Right kidney (tissue), 1 donor: ENCODE data around the gene AGAP5.
"Not testable (repeated sequence)": the region's sequence is repeated elsewhere in the genome, so short reads cannot be mapped to it uniquely, and the experiment has no call there.

Experiments used
- DNase-seq: peaks from one replicate; pipeline ENCODE4 v3.0.0-alpha.2; 2016

Gene AGAP5

DNA sequence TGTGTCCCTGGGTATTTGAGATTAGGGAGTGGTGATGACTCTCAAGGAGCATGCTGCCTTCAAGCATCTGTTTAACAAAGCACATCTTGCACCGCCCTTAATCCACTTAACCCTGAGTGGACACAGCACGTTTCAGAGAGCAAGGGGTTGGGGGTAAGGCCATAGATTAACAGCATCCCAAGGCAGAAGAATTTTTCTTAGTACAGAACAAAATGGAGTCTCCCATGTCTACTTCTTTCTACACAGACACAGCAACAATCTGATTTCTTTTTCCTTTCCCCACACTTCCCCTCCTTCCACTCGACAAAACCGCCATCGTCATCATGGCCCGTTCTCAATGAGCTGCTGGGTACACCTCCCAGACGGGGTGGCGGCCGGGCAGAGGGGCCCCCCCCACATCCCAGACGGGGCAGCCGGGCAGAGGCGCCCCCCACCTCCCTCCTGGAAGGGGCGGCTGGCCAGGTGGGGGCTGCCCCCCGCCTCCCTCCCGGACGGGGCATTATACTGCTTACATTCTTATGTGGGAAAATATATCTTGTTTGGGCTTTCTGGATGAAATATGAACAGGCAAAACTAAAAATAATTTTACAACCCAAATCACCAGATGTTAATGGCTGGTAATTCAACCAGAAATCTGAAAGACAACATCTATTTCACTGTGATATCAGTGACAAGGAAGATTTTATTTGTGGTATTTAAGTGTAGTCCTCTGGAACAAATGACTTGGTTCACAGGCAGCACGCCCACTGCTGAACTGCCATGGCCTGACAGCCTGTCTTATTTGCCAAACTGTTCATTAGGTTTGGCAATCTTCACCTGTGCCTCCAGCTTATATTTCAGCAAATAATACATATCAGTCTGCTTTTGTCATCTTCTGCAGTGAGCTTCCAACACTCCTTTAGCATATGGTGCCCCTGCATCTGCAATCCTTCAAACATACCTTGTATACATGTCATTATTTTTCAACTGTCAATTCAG is 17.6 kb upstream of the AGAP5 start:
- DNase-seq, result not testable (repeated sequence)

DNA sequence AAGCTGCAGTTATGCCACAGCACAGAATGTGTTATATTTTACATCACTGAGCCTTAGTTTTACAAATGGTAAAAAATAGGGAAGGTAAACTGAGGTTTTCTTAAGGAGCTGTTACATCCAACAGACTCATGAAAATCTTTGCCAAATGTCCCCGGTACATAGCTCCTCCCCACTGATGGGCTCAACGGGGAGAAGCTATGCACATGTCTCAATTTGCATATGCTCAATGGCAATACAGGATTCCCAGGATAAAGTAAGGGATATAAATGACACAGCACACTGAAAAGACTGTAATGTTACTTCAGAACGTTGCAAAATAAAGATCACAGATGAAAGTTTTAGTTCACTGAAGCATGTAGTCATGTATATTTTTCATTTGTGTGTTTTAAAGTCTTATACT is 16.6 kb upstream of the AGAP5 start:
- DNase-seq, result not testable (repeated sequence)

GRCh38 chr10:73713912-73714311 is 16.0 kb upstream of the AGAP5 start:
- not testable (repeated sequence) for DNase-seq

- DNase-seq, result not testable (repeated sequence)
These were observed 13.8 kb upstream of the AGAP5 start for GRCh38 chr10:73711683-73712082.

- DNase-seq, result not testable (repeated sequence)
These were observed 10.2 kb upstream of the AGAP5 start for GRCh38 chr10:73708122-73708521.

DNA sequence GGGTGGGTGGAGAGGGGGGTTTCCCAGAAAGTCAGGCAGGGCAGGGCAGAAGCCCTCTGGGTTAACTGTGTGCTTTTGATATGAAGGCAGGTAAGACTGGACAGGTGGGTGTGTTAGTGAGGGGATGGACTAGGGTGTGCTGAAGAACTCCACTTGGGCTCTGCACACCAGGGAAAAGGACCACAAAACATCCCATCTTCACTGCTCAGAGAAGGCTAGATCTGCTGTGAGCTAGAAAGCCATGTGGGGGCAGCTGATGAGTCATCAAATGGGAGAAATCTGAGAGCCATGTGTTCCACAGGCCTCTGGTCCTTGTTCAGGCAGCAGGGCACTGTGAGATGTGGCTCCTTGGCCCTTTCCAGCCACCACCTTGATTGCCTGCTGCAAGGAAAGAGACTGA is 9.7 kb upstream of the AGAP5 start:
- not testable (repeated sequence) for DNase-seq

GRCh38 chr10:73706488-73706887 is 8.6 kb upstream of the AGAP5 start:
- DNase-seq, result not testable (repeated sequence)

GRCh38 chr10:73705506-73706072 is 7.7 kb upstream of the AGAP5 start:
- not testable (repeated sequence) for DNase-seq

DNA sequence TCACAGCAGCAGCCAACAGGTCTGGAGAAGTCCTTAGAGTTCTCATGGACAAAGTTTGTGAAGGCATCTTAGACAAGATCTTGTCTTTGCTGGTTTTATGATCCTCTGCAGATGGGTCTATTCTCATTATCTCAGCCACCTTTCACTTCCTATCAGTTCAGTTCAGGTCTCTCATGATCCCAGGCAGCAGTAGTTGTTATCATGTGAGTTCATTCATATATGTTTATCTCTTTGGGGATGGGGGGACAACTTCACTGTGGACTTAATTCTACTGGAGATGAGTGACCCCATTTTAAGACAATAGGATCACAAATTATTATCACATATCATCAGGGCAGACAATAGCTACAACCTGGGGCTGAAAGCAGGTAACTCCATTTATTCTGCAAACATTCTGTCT is 6.0 kb upstream of the AGAP5 start:
- not testable (repeated sequence) for DNase-seq

- not testable (repeated sequence) for DNase-seq
These were observed 910 bp upstream of the AGAP5 start for GRCh38 chr10:73698819-73699218.

GRCh38 chr10:73695302-73695701 is 2.6 kb downstream of the AGAP5 start:
- not testable (repeated sequence) for DNase-seq

DNA sequence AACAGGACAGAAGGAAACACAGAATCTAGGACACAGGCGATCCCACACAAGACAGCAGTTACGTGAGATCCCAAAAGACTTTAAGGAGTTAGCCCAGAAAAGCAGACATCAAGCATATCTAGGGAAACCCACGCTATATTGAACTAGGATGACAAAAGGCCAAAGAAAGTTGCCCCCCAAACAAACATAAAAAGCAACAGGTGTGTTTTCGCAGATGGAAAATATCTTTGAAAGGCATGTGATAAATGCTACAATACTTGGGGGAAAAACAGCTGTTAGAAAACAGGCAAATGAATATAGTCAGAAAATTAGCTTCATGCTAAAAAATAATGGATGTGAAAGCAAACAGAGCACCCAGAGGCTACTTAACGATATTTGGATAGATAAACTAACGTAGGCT is 7.2 kb downstream of the AGAP5 start:
- not testable (repeated sequence) for DNase-seq

GRCh38 chr10:73689596-73689995 is 8.3 kb downstream of the AGAP5 start:
- DNase-seq, result not testable (repeated sequence)

DNA sequence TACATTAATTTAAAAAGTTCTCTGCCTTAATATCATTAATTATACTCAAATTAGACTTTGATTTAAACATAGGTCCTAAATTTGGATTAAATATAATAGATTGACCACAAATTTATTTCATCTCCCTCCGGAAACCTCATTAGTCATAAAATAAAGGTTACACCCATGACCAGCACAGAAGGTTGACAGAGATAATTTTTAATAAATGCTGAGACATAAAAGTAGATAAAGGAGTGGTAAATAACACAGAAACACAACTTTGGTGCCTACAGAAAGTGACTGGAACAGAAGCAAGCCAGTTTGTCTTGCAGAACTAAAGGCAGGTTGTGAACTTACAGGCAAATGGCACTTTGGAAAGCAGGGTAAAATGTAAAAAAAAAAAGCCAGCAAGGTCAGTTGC is 10.3 kb downstream of the AGAP5 start:
- not testable (repeated sequence) for DNase-seq

DNA sequence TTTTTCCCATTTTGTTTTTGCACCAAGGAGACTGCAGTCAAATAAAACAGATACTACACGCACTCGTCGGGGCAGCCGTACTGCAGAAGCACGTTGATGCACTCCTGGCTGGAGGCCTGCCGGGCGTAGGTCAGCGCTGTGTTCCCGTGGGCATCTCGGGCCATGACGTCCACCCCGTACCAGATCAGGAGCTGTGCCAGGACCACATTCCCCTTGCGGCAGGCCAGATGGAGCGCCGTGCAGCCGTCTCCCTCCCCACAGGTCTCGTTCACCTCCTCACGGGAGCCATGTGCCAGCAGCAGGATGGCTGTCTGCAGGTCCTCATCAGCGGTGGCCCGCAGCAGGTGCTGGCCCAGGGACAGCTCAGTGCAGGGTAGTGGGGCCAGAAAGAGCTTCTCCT is 23.4 kb downstream of the AGAP5 start:
- not testable (repeated sequence) for DNase-seq

GRCh38 chr10:73668378-73668777 is 29.5 kb downstream of the AGAP5 start:
- not testable (repeated sequence) for DNase-seq

DNA sequence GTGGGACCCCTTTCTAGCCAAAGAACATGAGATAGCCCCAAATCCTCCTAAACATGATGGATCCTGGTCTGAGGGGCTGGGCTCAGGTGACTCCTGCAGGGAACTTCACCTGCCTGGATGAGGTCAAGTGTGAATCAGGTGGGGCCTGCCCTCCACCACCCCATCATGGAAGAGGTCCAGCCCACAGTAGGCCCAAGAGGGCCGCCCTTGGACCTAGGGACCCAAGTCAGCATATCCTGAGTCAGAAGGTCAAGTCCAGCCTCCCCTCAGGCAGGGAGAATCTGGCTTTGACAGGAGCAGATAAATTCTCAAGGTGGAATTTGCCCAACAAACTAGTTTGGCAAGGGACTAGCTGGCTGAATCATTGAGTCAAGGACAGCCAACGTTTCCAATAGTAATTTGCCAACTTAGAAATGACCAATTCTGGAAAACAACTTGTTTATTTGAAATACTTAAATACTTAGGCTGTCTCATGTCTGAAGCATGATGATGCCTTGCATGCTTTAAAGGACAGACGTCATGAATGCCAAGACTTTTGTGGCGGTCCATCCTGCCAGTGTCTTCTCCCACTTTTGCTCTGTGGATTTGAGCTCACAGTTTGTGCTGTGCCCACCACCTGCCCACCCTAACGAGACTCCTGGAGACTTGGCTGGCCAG is 31.6 kb downstream of the AGAP5 start:
- DNase-seq, result not testable (repeated sequence)

- not testable (repeated sequence) for DNase-seq
These were observed 32.3 kb downstream of the AGAP5 start for GRCh38 chr10:73665581-73665980.

DNA sequence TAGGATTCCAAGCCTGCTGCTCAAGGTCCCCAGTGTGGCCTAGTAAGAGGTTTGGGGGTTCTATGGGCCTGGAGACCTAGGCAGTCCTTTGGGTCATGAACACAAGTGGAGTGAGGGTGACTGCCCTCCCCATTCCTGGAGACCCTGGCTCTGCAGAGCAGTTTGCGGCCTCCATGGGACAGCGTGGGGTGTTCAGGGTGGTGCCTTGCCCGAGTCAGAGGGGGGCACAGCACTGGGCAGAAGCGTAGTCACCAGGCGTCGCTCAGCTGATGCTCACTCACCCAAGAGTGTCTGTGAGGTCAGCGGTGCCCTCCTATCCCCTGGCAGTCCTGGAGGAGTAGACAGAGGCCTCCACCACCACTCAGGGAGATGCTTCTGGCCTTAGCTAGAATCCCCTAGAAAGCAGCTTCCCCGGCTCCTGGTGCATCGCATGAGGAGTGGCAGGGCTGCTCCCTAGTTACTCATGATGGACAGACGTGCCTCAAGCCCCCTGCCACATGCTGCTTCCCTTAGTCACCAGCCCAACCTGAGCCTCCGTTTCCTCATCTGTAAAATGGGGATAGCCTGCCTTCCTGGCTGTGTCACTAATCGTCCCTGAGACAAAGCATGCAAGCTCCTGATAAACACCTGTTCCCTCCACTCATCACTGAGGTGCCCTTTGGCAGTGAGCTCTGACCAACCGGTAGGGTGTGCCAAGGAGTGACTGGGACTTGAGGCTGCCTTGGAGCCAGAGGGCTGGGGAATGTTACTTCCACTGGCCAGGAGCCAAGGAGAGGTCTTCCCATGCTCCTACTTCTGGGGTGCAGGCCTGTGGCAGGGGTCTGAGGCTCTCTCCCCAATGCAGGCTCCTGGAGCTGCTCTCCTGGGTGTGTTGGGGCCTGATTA is 33.5 kb downstream of the AGAP5 start:
- not testable (repeated sequence) for DNase-seq

DNA sequence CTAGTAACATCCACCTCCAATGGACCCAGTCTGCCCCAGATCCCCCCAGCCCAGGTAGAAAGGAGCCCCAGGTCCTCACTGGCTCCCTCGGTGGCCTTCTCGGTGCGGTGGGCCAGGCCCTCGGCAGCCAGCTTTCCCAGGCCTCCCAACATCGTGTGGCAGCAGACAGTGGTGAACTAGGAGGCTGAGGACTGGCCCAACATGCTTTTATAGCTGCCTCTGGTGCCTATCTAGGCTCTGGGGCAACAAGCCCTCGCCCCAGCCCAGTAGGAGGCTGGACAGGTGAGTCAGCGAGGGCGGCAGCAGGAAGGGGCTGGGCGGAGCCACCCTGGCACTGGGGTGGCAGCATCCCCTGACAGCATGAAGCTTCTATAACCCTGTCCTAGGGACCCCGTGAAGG is 34.3 kb downstream of the AGAP5 start:
- not testable (repeated sequence) for DNase-seq

DNA sequence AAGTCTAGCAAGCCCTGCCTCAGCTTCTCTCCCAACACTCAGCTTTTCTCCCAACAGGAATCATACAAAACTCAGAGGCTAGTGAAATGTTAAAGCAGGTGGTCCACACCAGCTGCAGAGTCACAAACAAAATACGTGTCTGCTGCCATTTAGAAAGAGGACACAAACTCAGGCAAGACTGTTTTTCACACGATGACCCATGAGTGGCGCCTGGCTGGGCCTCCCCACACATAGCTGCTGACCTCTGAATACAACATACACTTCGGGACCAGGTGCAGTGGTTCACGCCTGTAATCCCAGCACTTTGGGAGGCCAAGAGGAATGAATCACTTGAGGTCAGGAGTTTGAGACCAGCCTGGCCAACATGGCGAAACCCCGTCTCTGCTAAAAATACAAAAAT is 35.2 kb downstream of the AGAP5 start:
- DNase-seq, result not testable (repeated sequence)

DNA sequence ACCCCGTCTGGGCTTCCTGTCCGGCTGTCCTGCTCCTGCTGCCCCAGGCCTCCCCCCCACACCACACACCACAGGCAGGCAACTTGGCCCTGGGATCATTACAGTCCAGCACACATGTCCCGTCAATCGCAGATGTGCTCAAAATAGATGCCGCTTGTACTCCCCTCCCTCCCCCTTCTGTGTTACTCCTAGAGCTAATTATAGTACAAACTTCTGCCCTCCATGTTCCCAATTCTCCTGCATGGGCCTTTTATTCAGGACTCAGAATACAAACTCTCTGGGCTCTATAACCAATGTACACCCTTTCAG is 42.0 kb downstream of the AGAP5 start, which contains the start of gene SYNPO2L:
SYNPO2L (minus strand) TSS at position 40 of the 309 bp plus-strand sequence. CDS start 107 bp downstream, outside the sequence.
- no peak for DNase-seq
